ENCODE measurements around the gene TTLL7.
"Not testable (repeated sequence)": the region's sequence is repeated elsewhere in the genome, so short reads cannot be mapped to it uniquely, and the experiment has no call there.

DNA sequence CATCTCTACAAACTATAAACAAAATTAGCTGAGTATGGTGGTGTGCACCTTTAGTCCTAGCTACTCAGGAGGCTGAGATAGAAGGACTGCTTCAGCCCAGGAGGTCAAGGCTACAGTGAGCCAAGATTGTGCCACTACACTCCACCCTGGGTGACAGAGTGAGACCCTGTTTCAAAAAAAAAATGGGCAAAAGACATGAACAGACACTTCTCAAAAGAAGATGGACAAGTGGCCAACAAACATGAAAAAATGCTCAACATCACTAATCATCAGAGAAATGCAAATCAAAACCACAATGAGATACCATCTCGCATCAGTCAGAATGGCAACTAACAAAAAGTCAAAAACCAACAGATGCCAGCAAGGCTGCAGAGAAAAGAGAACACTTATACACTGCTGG, 15.0 kb downstream of the TTLL7 start:
- not testable (repeated sequence) for TF ChIP-seq SREBF2 (IDR thresholded peaks at IDR 0.05); CEBPB (IDR thresholded peaks at IDR 0.05); EP300 (IDR thresholded peaks at IDR 0.05); MAZ (IDR thresholded peaks at IDR 0.05; ENCODE audit: borderline replicate concordance, low read depth, low read length); MYC (IDR thresholded peaks at IDR 0.05; ENCODE audit: borderline replicate concordance, low read length); POLR2A (IDR thresholded peaks at IDR 0.05; ENCODE audit: low read length); JUNB (IDR thresholded peaks at IDR 0.05); NR3C1 (IDR thresholded peaks at IDR 0.05); RAD21 (conservative IDR thresholded peaks at IDR 0.05 in 1 of 2, IDR thresholded peaks at IDR 0.05 in 1 of 2)
- TF ChIP-seq, protein P1, sequence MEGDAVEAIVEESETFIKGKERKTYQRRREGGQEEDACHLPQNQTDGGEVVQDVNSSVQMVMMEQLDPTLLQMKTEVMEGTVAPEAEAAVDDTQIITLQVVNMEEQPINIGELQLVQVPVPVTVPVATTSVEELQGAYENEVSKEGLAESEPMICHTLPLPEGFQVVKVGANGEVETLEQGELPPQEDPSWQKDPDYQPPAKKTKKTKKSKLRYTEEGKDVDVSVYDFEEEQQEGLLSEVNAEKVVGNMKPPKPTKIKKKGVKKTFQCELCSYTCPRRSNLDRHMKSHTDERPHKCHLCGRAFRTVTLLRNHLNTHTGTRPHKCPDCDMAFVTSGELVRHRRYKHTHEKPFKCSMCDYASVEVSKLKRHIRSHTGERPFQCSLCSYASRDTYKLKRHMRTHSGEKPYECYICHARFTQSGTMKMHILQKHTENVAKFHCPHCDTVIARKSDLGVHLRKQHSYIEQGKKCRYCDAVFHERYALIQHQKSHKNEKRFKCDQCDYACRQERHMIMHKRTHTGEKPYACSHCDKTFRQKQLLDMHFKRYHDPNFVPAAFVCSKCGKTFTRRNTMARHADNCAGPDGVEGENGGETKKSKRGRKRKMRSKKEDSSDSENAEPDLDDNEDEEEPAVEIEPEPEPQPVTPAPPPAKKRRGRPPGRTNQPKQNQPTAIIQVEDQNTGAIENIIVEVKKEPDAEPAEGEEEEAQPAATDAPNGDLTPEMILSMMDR (IDR thresholded peaks at IDR 0.05): not testable (repeated sequence)
- TF ChIP-seq, protein P2, sequence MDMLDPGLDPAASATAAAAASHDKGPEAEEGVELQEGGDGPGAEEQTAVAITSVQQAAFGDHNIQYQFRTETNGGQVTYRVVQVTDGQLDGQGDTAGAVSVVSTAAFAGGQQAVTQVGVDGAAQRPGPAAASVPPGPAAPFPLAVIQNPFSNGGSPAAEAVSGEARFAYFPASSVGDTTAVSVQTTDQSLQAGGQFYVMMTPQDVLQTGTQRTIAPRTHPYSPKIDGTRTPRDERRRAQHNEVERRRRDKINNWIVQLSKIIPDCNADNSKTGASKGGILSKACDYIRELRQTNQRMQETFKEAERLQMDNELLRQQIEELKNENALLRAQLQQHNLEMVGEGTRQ (IDR thresholded peaks at IDR 0.05): not testable (repeated sequence)
- TF ChIP-seq, protein P3, sequence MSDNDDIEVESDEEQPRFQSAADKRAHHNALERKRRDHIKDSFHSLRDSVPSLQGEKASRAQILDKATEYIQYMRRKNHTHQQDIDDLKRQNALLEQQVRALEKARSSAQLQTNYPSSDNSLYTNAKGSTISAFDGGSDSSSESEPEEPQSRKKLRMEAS (IDR thresholded peaks at IDR 0.05): not testable (repeated sequence)
- TF ChIP-seq, protein P4, sequence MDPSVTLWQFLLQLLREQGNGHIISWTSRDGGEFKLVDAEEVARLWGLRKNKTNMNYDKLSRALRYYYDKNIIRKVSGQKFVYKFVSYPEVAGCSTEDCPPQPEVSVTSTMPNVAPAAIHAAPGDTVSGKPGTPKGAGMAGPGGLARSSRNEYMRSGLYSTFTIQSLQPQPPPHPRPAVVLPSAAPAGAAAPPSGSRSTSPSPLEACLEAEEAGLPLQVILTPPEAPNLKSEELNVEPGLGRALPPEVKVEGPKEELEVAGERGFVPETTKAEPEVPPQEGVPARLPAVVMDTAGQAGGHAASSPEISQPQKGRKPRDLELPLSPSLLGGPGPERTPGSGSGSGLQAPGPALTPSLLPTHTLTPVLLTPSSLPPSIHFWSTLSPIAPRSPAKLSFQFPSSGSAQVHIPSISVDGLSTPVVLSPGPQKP (IDR thresholded peaks at IDR 0.05; ENCODE audit: low read depth, low read length): not testable (repeated sequence)
- TF ChIP-seq, protein P5, sequence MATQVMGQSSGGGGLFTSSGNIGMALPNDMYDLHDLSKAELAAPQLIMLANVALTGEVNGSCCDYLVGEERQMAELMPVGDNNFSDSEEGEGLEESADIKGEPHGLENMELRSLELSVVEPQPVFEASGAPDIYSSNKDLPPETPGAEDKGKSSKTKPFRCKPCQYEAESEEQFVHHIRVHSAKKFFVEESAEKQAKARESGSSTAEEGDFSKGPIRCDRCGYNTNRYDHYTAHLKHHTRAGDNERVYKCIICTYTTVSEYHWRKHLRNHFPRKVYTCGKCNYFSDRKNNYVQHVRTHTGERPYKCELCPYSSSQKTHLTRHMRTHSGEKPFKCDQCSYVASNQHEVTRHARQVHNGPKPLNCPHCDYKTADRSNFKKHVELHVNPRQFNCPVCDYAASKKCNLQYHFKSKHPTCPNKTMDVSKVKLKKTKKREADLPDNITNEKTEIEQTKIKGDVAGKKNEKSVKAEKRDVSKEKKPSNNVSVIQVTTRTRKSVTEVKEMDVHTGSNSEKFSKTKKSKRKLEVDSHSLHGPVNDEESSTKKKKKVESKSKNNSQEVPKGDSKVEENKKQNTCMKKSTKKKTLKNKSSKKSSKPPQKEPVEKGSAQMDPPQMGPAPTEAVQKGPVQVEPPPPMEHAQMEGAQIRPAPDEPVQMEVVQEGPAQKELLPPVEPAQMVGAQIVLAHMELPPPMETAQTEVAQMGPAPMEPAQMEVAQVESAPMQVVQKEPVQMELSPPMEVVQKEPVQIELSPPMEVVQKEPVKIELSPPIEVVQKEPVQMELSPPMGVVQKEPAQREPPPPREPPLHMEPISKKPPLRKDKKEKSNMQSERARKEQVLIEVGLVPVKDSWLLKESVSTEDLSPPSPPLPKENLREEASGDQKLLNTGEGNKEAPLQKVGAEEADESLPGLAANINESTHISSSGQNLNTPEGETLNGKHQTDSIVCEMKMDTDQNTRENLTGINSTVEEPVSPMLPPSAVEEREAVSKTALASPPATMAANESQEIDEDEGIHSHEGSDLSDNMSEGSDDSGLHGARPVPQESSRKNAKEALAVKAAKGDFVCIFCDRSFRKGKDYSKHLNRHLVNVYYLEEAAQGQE (IDR thresholded peaks at IDR 0.05): not testable (repeated sequence)
